SU-DHL-6 (cell line): Measurements from ENCODE around the gene EPHB2.

Source experiments
- EZH2phosphoT487 ChIP-seq: fragments of 200-600 bp; sonication (generic), shearing (Covaris generic); conservative IDR thresholded peaks from 2 replicates; pipeline ENCODE4 v1.6.1; 2018; ENCODE audit warnings: mild to moderate bottlenecking, antibody characterized with exemption, low read length, moderate library complexity, mixed read lengths
- TF ChIP-seq, protein P1 (sequence below): fragments of 200-600 bp; sonication (generic); IDR thresholded peaks from one replicate; pipeline ENCODE4 v1.5.1; 2017; ENCODE audit warnings: antibody characterized with exemption, mild to moderate bottlenecking, low read length, moderate library complexity; ENCODE audit not compliant: insufficient read depth, poor library complexity, severe bottlenecking

DNA sequence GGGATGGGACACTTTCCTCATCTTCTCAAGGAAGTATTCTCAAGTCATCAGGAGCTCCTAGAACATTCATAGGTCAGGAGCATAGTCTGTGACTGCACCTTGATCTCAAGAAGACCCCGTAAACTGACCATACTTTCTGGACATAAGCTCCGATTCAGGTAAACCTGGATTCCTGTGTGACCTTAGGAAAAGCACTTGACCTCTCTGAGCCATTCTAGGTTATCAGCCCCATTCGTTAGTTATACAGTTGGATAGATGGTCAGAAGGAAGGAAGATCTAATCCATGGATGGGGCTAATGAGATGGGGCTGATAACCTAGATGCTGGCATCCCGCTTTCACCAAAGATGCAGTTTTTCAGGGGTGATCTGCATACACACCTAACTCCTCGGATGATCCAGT is 114.3 kb downstream of the EPHB2 start:
- TF ChIP-seq, protein P1, sequence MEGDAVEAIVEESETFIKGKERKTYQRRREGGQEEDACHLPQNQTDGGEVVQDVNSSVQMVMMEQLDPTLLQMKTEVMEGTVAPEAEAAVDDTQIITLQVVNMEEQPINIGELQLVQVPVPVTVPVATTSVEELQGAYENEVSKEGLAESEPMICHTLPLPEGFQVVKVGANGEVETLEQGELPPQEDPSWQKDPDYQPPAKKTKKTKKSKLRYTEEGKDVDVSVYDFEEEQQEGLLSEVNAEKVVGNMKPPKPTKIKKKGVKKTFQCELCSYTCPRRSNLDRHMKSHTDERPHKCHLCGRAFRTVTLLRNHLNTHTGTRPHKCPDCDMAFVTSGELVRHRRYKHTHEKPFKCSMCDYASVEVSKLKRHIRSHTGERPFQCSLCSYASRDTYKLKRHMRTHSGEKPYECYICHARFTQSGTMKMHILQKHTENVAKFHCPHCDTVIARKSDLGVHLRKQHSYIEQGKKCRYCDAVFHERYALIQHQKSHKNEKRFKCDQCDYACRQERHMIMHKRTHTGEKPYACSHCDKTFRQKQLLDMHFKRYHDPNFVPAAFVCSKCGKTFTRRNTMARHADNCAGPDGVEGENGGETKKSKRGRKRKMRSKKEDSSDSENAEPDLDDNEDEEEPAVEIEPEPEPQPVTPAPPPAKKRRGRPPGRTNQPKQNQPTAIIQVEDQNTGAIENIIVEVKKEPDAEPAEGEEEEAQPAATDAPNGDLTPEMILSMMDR, result no peak
- TF ChIP-seq EZH2phosphoT487, result no peak
